ENCODE results near the gene LIN54. TPM values are rescaled to one million over a fixed set of nuclear protein-coding genes. Genes with fewer than 3 reads are reported as not detected.
"Not testable (repeated sequence)": the region's sequence is repeated elsewhere in the genome, so short reads cannot be mapped to it uniquely, and the experiment has no call there.

Gene LIN54
- total RNA-seq, 1 donor from 2014 or later: 8.4 TPM

- TF ChIP-seq CTCF (conservative IDR thresholded peaks at IDR 0.05; ENCODE audit: low read depth, low read length): no peak
- H3K4me3 ChIP-seq (ENCODE audit: low read depth, low read length): peak overlapping the region; percentile 38
- DNase-seq (ENCODE audit: low read depth): no peak
These were observed 20.8 kb downstream of the LIN54 start for GRCh38 chr4:82989575-82990429.

- no peak overlapping the region for H3K4me3 ChIP-seq (ENCODE audit: low read depth, low read length)
- TF ChIP-seq CTCF (conservative IDR thresholded peaks at IDR 0.05; ENCODE audit: low read depth, low read length): no peak
- no peak for DNase-seq (ENCODE audit: low read depth)
These were observed 22.2 kb downstream of the LIN54 start for GRCh38 chr4:82988323-82988832.

DNA sequence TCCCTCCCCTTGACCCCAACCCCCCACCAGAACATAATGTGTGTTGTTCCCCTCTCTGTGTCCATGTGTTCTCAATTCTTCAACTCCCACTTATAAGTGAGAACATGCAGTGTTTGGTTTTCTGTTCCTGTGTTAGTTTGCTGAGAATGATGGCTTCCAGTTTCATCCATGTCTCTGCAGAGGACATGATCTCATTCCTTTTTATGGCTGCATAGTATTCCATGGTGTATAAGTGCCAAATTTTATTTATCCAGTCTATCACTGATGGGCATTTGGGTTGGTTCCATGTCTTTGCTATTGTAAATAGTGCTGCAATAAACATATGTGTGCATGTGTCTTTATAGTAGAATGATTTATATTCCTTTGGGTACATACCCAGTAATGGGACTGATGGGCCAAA is 23.1 kb downstream of the LIN54 start:
- H3K4me3 ChIP-seq (ENCODE audit: low read depth, low read length); DNase-seq (ENCODE audit: low read depth): not testable (repeated sequence)

- no peak overlapping the region for H3K4me3 ChIP-seq (ENCODE audit: low read depth, low read length)
- peak; percentile 7 for DNase-seq (ENCODE audit: low read depth)
- TF ChIP-seq CTCF (conservative IDR thresholded peaks at IDR 0.05; ENCODE audit: low read depth, low read length): no peak
These were observed 26.2 kb downstream of the LIN54 start for GRCh38 chr4:82984459-82984858.

- no peak for DNase-seq (ENCODE audit: low read depth)
- no peak overlapping the region for H3K4me3 ChIP-seq (ENCODE audit: low read depth, low read length)
- TF ChIP-seq CTCF (conservative IDR thresholded peaks at IDR 0.05; ENCODE audit: low read depth, low read length): no peak
These were observed 27.2 kb downstream of the LIN54 start for GRCh38 chr4:82983444-82983843.

DNA sequence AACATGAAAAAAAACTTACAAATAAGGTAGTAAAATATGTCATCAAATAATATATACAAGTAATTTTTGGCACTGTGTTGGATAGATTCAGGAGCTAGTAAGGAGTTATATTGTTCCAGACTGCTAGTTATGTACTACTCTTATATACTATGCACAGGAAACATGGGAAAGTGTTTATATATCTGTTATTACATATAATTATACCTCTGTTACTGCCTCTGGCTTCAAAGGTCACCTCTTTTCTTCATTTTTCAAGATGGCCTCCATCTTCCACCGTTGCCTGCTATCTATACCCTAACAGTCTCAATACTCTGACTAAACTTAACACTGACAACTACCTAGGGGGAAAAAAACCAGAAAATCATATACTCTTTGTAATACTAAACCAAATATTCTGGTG is 29.5 kb downstream of the LIN54 start:
- TF ChIP-seq CTCF (conservative IDR thresholded peaks at IDR 0.05; ENCODE audit: low read depth, low read length): no peak
- no peak for DNase-seq (ENCODE audit: low read depth)

DNA sequence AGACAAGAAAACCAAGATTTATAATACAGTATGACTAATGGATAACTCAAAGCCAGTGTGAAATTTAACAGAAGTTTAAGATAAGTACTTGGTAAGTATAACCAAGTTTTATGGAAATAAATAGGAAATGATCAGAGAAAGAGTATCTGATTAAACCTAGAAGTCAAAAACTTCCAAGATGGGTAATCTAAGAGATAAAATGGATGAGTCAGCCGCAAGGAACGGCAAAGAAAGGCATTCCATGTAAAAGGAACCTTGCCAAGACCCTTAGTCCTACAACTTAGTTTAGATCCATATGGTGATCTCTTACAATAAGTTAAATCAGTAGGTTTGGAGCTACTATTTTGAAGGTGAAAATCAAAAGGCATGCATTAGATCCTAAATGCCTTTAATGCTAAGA is 34.8 kb downstream of the LIN54 start:
- TF ChIP-seq CTCF (conservative IDR thresholded peaks at IDR 0.05; ENCODE audit: low read depth, low read length): no peak
- DNase-seq (ENCODE audit: low read depth): no peak

More for the DNA sequence above, 29.5 kb downstream of the LIN54 start:
- H3K4me3 ChIP-seq (ENCODE audit: low read depth, low read length): no peak overlapping the region

More for the DNA sequence above, 34.8 kb downstream of the LIN54 start:
- no peak overlapping the region for H3K4me3 ChIP-seq (ENCODE audit: low read depth, low read length)
